ENCODE data around the gene EIF3J.

DNA sequence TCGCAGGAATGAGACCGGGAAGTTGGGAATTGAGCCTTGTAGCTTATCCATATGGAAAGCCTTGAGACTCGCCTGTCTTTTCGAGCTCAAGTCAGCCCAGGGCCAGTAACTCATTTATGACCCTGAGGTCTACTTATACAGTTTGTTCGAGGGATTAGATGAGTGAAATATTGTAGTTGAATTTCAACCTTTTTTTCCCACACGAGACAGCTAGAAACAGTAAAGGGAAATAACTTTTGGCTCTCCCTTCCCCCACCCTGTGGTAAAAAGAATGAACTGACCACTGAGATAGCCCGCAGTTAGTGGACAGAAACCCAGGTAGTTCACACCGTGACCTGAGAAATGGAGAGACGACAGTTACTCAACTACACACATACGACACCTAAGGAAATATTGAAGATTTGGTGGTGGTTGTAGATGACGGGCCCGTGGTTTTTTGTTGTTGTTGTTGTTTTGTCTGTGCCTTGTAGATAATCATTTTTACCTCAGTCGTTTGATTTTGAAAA is 841 bp downstream of the EIF3J start:
- TF ChIP-seq, protein P1, sequence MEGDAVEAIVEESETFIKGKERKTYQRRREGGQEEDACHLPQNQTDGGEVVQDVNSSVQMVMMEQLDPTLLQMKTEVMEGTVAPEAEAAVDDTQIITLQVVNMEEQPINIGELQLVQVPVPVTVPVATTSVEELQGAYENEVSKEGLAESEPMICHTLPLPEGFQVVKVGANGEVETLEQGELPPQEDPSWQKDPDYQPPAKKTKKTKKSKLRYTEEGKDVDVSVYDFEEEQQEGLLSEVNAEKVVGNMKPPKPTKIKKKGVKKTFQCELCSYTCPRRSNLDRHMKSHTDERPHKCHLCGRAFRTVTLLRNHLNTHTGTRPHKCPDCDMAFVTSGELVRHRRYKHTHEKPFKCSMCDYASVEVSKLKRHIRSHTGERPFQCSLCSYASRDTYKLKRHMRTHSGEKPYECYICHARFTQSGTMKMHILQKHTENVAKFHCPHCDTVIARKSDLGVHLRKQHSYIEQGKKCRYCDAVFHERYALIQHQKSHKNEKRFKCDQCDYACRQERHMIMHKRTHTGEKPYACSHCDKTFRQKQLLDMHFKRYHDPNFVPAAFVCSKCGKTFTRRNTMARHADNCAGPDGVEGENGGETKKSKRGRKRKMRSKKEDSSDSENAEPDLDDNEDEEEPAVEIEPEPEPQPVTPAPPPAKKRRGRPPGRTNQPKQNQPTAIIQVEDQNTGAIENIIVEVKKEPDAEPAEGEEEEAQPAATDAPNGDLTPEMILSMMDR (IDR thresholded peaks at IDR 0.05; ENCODE audit: low read depth, low read length, missing input control): no peak
- TF ChIP-seq MAX (IDR thresholded peaks at IDR 0.05) (no peak), TAF1 (conservative IDR thresholded peaks at IDR 0.05) (no peak), GABPA (IDR thresholded peaks at IDR 0.05 in 1 of 2, conservative IDR thresholded peaks at IDR 0.05 in 1 of 2) (no peak), JUND (IDR thresholded peaks at IDR 0.05) (no peak), FOXA1 (IDR thresholded peaks at IDR 0.05) (no peak), YY1 (IDR thresholded peaks at IDR 0.05) (no peak)

Measured in liver (tissue), 3 donors.